Measurements from ENCODE around the gene ZNF521.
A peak's percentile ranks its signal among the peaks of the same experiment; 100 is the strongest.

The ZNF521 gene

GRCh38 chr18:25125680-25126079, 226.3 kb downstream of the ZNF521 start:
- H3K4me1 ChIP-seq (ENCODE audit: control extremely low read depth in 1 of 4, control insufficient read depth in 4 of 4, insufficient read depth in 4 of 4, low read length in 3 of 4), result peaks cover 0 to 4% (median 0%) of the 10 kb centered on the region in 4 experiments
- CTCF ChIA-PET, result no interaction called here
- no peak overlapping the region for H3K27ac ChIP-seq (ENCODE audit: insufficient read depth in 1 of 2, low read depth in 1 of 2, low read length in 2 of 2, poor library complexity in 1 of 2, severe bottlenecking in 2 of 2)
- H3K27me3 ChIP-seq (replicated peaks in 2 of 5; ENCODE audit: control insufficient read depth in 4 of 5, insufficient read depth in 5 of 5, low read length in 4 of 5), result no peaks in the 10 kb centered on the region
- WGBS (ENCODE audit: insufficient coverage), result no CpG with 5 or more reads among the region's 1 CpG
- peaks cover 0 to 5% (median 2%) of the 10 kb centered on the region in 5 experiments for H3K9me3 ChIP-seq (ENCODE audit: control extremely low read depth in 1 of 5, control insufficient read depth in 4 of 5, insufficient read depth in 2 of 5, low read depth in 1 of 5, low read length in 4 of 5)
- no peak overlapping the region for H3K4me3 ChIP-seq (ENCODE audit: control insufficient read depth in 1 of 7, extremely low read depth in 1 of 7, insufficient read depth in 4 of 7, low read depth in 2 of 7, low read length in 6 of 7)
- POLR2A ChIA-PET, result no interaction called here
- H3K36me3 ChIP-seq (ENCODE audit: control insufficient read depth in 4 of 4, insufficient read depth in 4 of 4, low read length in 3 of 4), result peaks cover 0 to 13% (median 2%) of the 10 kb centered on the region in 4 experiments
- no peak for DNase-seq

- 94% methylated on average over 3 of the region's 6 CpGs for WGBS (ENCODE audit: insufficient coverage)
- Histone ChIP-seq H3K4me1 (ENCODE audit: control extremely low read depth in 1 of 4, control insufficient read depth in 4 of 4, insufficient read depth in 4 of 4, low read length in 3 of 4) (peaks cover 0 to 4% (median 0%) of the 10 kb centered on the region in 4 experiments), H3K9me3 (ENCODE audit: control extremely low read depth in 1 of 5, control insufficient read depth in 4 of 5, insufficient read depth in 2 of 5, low read depth in 1 of 5, low read length in 4 of 5) (peaks cover 2 to 11% (median 3%) of the 10 kb centered on the region in 5 experiments), H3K4me3 (ENCODE audit: control insufficient read depth in 1 of 7, extremely low read depth in 1 of 7, insufficient read depth in 4 of 7, low read depth in 2 of 7, low read length in 6 of 7) (no peak overlapping the region), H3K27ac (ENCODE audit: insufficient read depth in 1 of 2, low read depth in 1 of 2, low read length in 2 of 2, poor library complexity in 1 of 2, severe bottlenecking in 2 of 2) (no peak overlapping the region), H3K27me3 (replicated peaks in 2 of 5; ENCODE audit: control insufficient read depth in 4 of 5, insufficient read depth in 5 of 5, low read length in 4 of 5) (no peaks in the 10 kb centered on the region), H3K36me3 (ENCODE audit: control insufficient read depth in 4 of 4, insufficient read depth in 4 of 4, low read length in 3 of 4) (peaks cover 0 to 16% (median 1%) of the 10 kb centered on the region in 4 experiments)
- no peak for DNase-seq
- ChIA-PET CTCF (interaction anchor here (1.0 to 1.6 kb wide), 2 partner anchors 10 to 17 kb away, joined by 3 to 6 read pairs; no protein-coding TSS in a partner anchor), POLR2A (no interaction called here)
Measured at GRCh38 chr18:25123438-25124232, 228.3 kb downstream of the ZNF521 start.

GRCh38 chr18:25121442-25121841, 230.5 kb downstream of the ZNF521 start:
- Histone ChIP-seq H3K9me3 (ENCODE audit: control extremely low read depth in 1 of 5, control insufficient read depth in 4 of 5, insufficient read depth in 2 of 5, low read depth in 1 of 5, low read length in 4 of 5) (peaks cover 2 to 23% (median 4%) of the 10 kb centered on the region in 5 experiments), H3K4me3 (ENCODE audit: control insufficient read depth in 1 of 7, extremely low read depth in 1 of 7, insufficient read depth in 4 of 7, low read depth in 2 of 7, low read length in 6 of 7) (no peak overlapping the region), H3K4me1 (ENCODE audit: control extremely low read depth in 1 of 4, control insufficient read depth in 4 of 4, insufficient read depth in 4 of 4, low read length in 3 of 4) (peaks cover 0 to 4% (median 0%) of the 10 kb centered on the region in 4 experiments), H3K27me3 (replicated peaks in 2 of 5; ENCODE audit: control insufficient read depth in 4 of 5, insufficient read depth in 5 of 5, low read length in 4 of 5) (no peaks in the 10 kb centered on the region), H3K36me3 (ENCODE audit: control insufficient read depth in 4 of 4, insufficient read depth in 4 of 4, low read length in 3 of 4) (peaks cover 0 to 15% (median 1%) of the 10 kb centered on the region in 4 experiments), H3K27ac (ENCODE audit: insufficient read depth in 1 of 2, low read depth in 1 of 2, low read length in 2 of 2, poor library complexity in 1 of 2, severe bottlenecking in 2 of 2) (no peak overlapping the region)
- no peak for DNase-seq
- 100% methylated on average over 1 of the region's 2 CpGs for WGBS (ENCODE audit: insufficient coverage)
- ChIA-PET POLR2A (no interaction called here), CTCF (interaction anchor here (1.0 kb wide), 1 partner anchor 69 kb away, joined by 3 read pairs; no protein-coding TSS in a partner anchor)

GRCh38 chr18:25113566-25113965, 238.4 kb downstream of the ZNF521 start:
- ChIA-PET POLR2A (interaction anchor here (0.8 kb wide), 1 partner anchor 325 kb away, joined by 3 read pairs; no protein-coding TSS in a partner anchor), CTCF (no interaction called here)
- Histone ChIP-seq H3K27me3 (replicated peaks in 2 of 5; ENCODE audit: control insufficient read depth in 4 of 5, insufficient read depth in 5 of 5, low read length in 4 of 5) (no peaks in the 10 kb centered on the region), H3K4me1 (ENCODE audit: control extremely low read depth in 1 of 4, control insufficient read depth in 4 of 4, insufficient read depth in 4 of 4, low read length in 3 of 4) (no peaks in the 10 kb centered on the region), H3K9me3 (ENCODE audit: control extremely low read depth in 1 of 5, control insufficient read depth in 4 of 5, insufficient read depth in 2 of 5, low read depth in 1 of 5, low read length in 4 of 5) (peaks cover 0 to 14% (median 0%) of the 10 kb centered on the region in 5 experiments), H3K4me3 (ENCODE audit: control insufficient read depth in 1 of 7, extremely low read depth in 1 of 7, insufficient read depth in 4 of 7, low read depth in 2 of 7, low read length in 6 of 7) (no peak overlapping the region), H3K27ac (ENCODE audit: insufficient read depth in 1 of 2, low read depth in 1 of 2, low read length in 2 of 2, poor library complexity in 1 of 2, severe bottlenecking in 2 of 2) (no peak overlapping the region), H3K36me3 (ENCODE audit: control insufficient read depth in 4 of 4, insufficient read depth in 4 of 4, low read length in 3 of 4) (peaks cover 0 to 14% (median 6%) of the 10 kb centered on the region in 4 experiments)
- no CpG with 5 or more reads among the region's 6 CpGs for WGBS (ENCODE audit: insufficient coverage)
- DNase-seq, result peak in 1 of 3 donors; percentile 41

GRCh38 chr18:25112821-25113434, 239.0 kb downstream of the ZNF521 start:
- no peak for DNase-seq
- Histone ChIP-seq H3K9me3 (ENCODE audit: control extremely low read depth in 1 of 5, control insufficient read depth in 4 of 5, insufficient read depth in 2 of 5, low read depth in 1 of 5, low read length in 4 of 5) (peaks cover 0 to 13% (median 0%) of the 10 kb centered on the region in 5 experiments), H3K4me1 (ENCODE audit: control extremely low read depth in 1 of 4, control insufficient read depth in 4 of 4, insufficient read depth in 4 of 4, low read length in 3 of 4) (no peaks in the 10 kb centered on the region), H3K36me3 (ENCODE audit: control insufficient read depth in 4 of 4, insufficient read depth in 4 of 4, low read length in 3 of 4) (peaks cover 0 to 14% (median 6%) of the 10 kb centered on the region in 4 experiments), H3K27ac (ENCODE audit: insufficient read depth in 1 of 2, low read depth in 1 of 2, low read length in 2 of 2, poor library complexity in 1 of 2, severe bottlenecking in 2 of 2) (no peak overlapping the region), H3K4me3 (ENCODE audit: control insufficient read depth in 1 of 7, extremely low read depth in 1 of 7, insufficient read depth in 4 of 7, low read depth in 2 of 7, low read length in 6 of 7) (no peak overlapping the region), H3K27me3 (replicated peaks in 2 of 5; ENCODE audit: control insufficient read depth in 4 of 5, insufficient read depth in 5 of 5, low read length in 4 of 5) (no peaks in the 10 kb centered on the region)
- 98% methylated on average over 5 of the region's 7 CpGs for WGBS (ENCODE audit: insufficient coverage)
- CTCF ChIA-PET, result no interaction called here
- POLR2A ChIA-PET, result no interaction called here

- 97% methylated on average over 8 of the region's 13 CpGs for WGBS (ENCODE audit: insufficient coverage)
- no peak overlapping the region for H3K27ac ChIP-seq (ENCODE audit: insufficient read depth in 1 of 2, low read depth in 1 of 2, low read length in 2 of 2, poor library complexity in 1 of 2, severe bottlenecking in 2 of 2)
- no peaks in the 10 kb centered on the region for H3K27me3 ChIP-seq (replicated peaks in 2 of 5; ENCODE audit: control insufficient read depth in 4 of 5, insufficient read depth in 5 of 5, low read length in 4 of 5)
- peaks cover 0 to 11% (median 6%) of the 10 kb centered on the region in 4 experiments for H3K36me3 ChIP-seq (ENCODE audit: control insufficient read depth in 4 of 4, insufficient read depth in 4 of 4, low read length in 3 of 4)
- H3K9me3 ChIP-seq (ENCODE audit: control extremely low read depth in 1 of 5, control insufficient read depth in 4 of 5, insufficient read depth in 2 of 5, low read depth in 1 of 5, low read length in 4 of 5), result peaks cover 0 to 2% (median 0%) of the 10 kb centered on the region in 5 experiments
- H3K4me3 ChIP-seq (ENCODE audit: control insufficient read depth in 1 of 7, extremely low read depth in 1 of 7, insufficient read depth in 4 of 7, low read depth in 2 of 7, low read length in 6 of 7), result no peak overlapping the region
- ChIA-PET POLR2A (no interaction called here), CTCF (no interaction called here)
- H3K4me1 ChIP-seq (ENCODE audit: control extremely low read depth in 1 of 4, control insufficient read depth in 4 of 4, insufficient read depth in 4 of 4, low read length in 3 of 4), result peaks cover 0 to 4% (median 0%) of the 10 kb centered on the region in 4 experiments
- DNase-seq, result no peak
Measured at GRCh38 chr18:25111377-25112288, 240.3 kb downstream of the ZNF521 start.
